Vagina (tissue), 2 donors: ENCODE data around the gene POM121L2.

Source experiments
- POLR2A ChIP-seq, 2 donors: fragments of 450-650 bp; IDR thresholded peaks; one replicate each; pipeline ENCODE4 v1.6.1; 2017; ENCODE audit warnings: antibody characterized with exemption in 2 of 2, mild to moderate bottlenecking in 2 of 2, moderate library complexity in 2 of 2
- POLR2AphosphoS5 ChIP-seq, 2 donors: sonication (generic); formaldehyde crosslinking; IDR thresholded peaks; one replicate each; pipeline ENCODE4 v1.9.0; 2017; ENCODE audit warnings: antibody characterized with exemption in 2 of 2, mild to moderate bottlenecking in 2 of 2, low read depth in 1 of 2; ENCODE audit not compliant: insufficient read depth in 1 of 2

GRCh38 chr6:27314046-27314445 is 2.0 kb upstream of the POM121L2 start:
- TF ChIP-seq POLR2A (IDR thresholded peaks at IDR 0.05) (no peak), POLR2AphosphoS5 (IDR thresholded peaks at IDR 0.05; ENCODE audit: insufficient read depth in 1 of 2, low read depth in 1 of 2) (no peak)
